Measurements from ENCODE around the gene MPP2.

MPP2 gene

GRCh38 chr17:43880420-43880991 is 26.8 kb downstream of the MPP2 start:
- TF ChIP-seq CTCF (conservative IDR thresholded peaks at IDR 0.05; ENCODE audit: low read depth, low read length), result peak; percentile 79
- DNase-seq (ENCODE audit: low read depth), result no peak
- no peak overlapping the region for H3K4me3 ChIP-seq (ENCODE audit: low read length)

- no peak for TF ChIP-seq CTCF (conservative IDR thresholded peaks at IDR 0.05; ENCODE audit: low read depth, low read length)
- DNase-seq (ENCODE audit: low read depth), result no peak
- H3K4me3 ChIP-seq (ENCODE audit: low read length), result no peak overlapping the region
These were observed 27.5 kb downstream of the MPP2 start for GRCh38 chr17:43879723-43880419.

- no peak overlapping the region for H3K4me3 ChIP-seq (ENCODE audit: low read length)
- peak; percentile 52 for DNase-seq (ENCODE audit: low read depth)
- TF ChIP-seq CTCF (conservative IDR thresholded peaks at IDR 0.05; ENCODE audit: low read depth, low read length), result peak; percentile 94
These were observed 28.8 kb downstream of the MPP2 start for GRCh38 chr17:43878260-43879175.

- no peak overlapping the region for H3K4me3 ChIP-seq (ENCODE audit: low read length)
- TF ChIP-seq CTCF (conservative IDR thresholded peaks at IDR 0.05; ENCODE audit: low read depth, low read length), result no peak
- no peak for DNase-seq (ENCODE audit: low read depth)
These were observed 29.7 kb downstream of the MPP2 start for GRCh38 chr17:43877451-43878155.

GRCh38 chr17:43877031-43877430 is 30.3 kb downstream of the MPP2 start:
- TF ChIP-seq CTCF (conservative IDR thresholded peaks at IDR 0.05; ENCODE audit: low read depth, low read length), result no peak
- H3K4me3 ChIP-seq (ENCODE audit: low read length), result no peak overlapping the region

GRCh38 chr17:43875476-43876147 is 31.7 kb downstream of the MPP2 start:
- H3K4me3 ChIP-seq (ENCODE audit: low read length), result no peak overlapping the region
- TF ChIP-seq CTCF (conservative IDR thresholded peaks at IDR 0.05; ENCODE audit: low read depth, low read length), result no peak
- DNase-seq (ENCODE audit: low read depth), result no peak

More at GRCh38 chr17:43877031-43877430, 30.3 kb downstream of the MPP2 start:
- no peak for DNase-seq (ENCODE audit: low read depth)

All from retinal pigment epithelial cell (primary cell).